Body of pancreas (tissue), 4 donors: ENCODE results near the gene DR1. TPM values are rescaled to one million over a fixed set of nuclear protein-coding genes. Genes with fewer than 3 reads are reported as not detected.

Experiments used
- ATAC-seq: fragments of 150-250 bp; one replicate; pipeline ENCODE4 v1.9.1; 2016
- DNase-seq, 4 donors: peaks; one replicate each; pipeline ENCODE4 v3.0.0-alpha.2; 2019
- H3K27ac ChIP-seq, 4 donors: fragments of 200-600 bp; sonication (generic); 1 replicate in 3 of 4; 2 replicates in 1 of 4; pipeline versions ENCODE4 v1.5.1 to v1.6.1; 2016 to 2019; ENCODE audit warnings: mild to moderate bottlenecking in 1 of 4, mixed read lengths in 1 of 4, moderate library complexity in 1 of 4
- H3K27me3 ChIP-seq, 2 donors: fragments of 200-600 bp; sonication (generic); one replicate each; pipeline ENCODE4 v1.6.0; 2016; ENCODE audit warnings: mild to moderate bottlenecking in 1 of 2
- H3K36me3 ChIP-seq, 2 donors: fragments of 200-600 bp; sonication (generic); replicated peaks in 1 of 2; 2 replicates each; pipeline ENCODE4 v1.5.1; 2016; ENCODE audit warnings: low read depth in 2 of 2; ENCODE audit not compliant: insufficient read depth in 1 of 2
- H3K4me1 ChIP-seq: fragments of 200-600 bp; sonication (generic); one replicate; pipeline ENCODE4 v1.6.0; 2016
- H3K4me3 ChIP-seq, 2 donors: fragments of 200-600 bp; sonication (generic); 1 replicate in 1 of 2; 2 replicates in 1 of 2; pipeline ENCODE4 v1.5.1; 2016 to 2019
- H3K9me3 ChIP-seq, 3 donors: fragments of 200-600 bp; sonication (generic); 1 replicate in 2 of 3; 2 replicates in 1 of 3; pipeline ENCODE4 v1.5.1; 2016
- POLR2A ChIP-seq, 3 donors: fragments of 450-650 bp; IDR thresholded peaks; one replicate each; pipeline ENCODE4 v1.6.1; 2016; ENCODE audit warnings: antibody characterized with exemption in 3 of 3, mild to moderate bottlenecking in 2 of 3
- WGBS, 2 donors: methylation state at CpG; one replicate each; pipeline ENCODE4 v1.1.5; 2017; 5-methylcytosine and 5-hydroxymethylcytosine counted together
- intact Hi-C: fragments of 100-400 bp; cut with DNase I; formaldehyde crosslinking; loops from one replicate; pipeline ENCODE4 v1.15.1; 2023
- total RNA-seq, 2 donors: library from RNA; depleted of rRNA; stranded (reverse); fragments of >200 nt; gene quantifications; one replicate each; pipeline ENCODE4 v1.1.0, GENCODE V29; 2016
- TF ChIP-seq, protein P1 (sequence below), 7 experiments: fragments of 450-650 bp in 4 of 7; fragments of 200-600 bp in 3 of 7; sonication (generic) in 3 of 7; IDR thresholded peaks; one replicate each; pipeline ENCODE4 v1.5.1; 2016 to 2019; ENCODE audit warnings: antibody characterized with exemption in 7 of 7

DR1 gene
- total RNA-seq, 2 donors from 2014 or later, result 9.9 to 23.3 TPM

DNA sequence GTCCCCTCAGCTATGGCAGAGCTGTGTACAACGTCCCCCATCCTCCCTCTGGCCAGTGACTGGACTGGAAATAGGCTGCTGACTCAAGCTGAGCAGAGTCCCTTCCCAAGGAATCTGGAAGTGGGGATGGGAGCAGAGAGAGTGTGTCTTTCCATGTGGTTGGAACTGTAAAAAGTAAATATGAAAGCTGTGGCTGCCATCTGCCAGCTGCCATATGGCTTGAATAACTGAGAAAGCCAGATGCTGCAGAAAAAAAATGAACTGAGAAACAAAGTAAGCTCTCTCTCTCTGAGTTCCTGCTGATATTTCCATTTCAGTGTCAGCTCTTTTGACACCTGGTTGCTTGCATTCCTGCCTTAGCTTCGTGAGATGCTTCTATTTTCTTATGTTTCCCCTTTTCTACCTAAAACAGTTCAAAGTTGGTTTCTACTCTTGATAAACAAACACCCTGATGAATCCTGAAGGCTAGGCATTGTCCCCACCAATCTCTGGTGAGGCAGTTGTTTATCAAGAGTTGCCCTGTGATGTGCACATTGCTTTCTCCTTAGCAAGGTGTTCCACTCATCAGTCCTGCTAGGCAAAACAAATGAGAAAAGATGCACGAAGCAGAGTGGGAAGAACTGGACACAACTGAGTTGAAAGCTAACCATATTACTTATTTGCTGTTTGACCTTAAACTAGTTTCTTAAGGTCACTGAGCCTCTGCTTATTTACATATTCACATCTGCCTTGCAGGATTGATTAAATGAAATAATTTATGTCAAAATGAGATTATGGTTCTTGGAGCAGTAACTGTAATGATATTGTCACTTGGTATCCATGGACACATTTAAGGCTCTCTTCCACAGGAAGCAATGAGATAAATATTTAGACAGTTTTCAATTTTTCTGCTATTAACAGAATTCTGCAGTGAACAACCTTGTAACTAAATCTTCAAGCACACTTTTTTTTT lies 16.6 kb upstream of the DR1 start:
- 65 to 67% methylated on average over 3 of the region's 3 CpGs for whole genome bisulfite sequencing, 2 donors
- intact Hi-C loops, result no loop called here
- H3K27ac ChIP-seq, result no peak overlapping the region

DNA sequence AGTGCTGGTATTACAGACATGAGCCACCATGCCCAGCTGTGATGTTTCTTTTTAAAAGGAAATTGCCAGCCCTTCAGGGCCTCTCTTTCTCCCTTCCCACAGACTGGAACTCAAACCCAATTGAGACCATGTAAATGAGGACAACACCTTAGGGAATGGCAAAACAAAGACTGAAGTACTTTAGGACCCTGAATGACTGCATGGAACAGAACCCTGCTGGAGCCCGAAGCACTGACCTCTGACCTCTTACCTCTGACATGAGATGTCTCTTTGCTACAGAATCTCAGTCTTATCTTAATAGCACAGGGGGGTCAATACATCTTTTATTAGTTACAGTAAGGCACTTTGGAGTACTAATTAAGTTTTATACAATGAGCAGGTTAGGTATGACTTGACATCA lies 15.5 kb upstream of the DR1 start:
- DNase-seq (no peak), ATAC-seq (no peak)
- no peak for TF ChIP-seq POLR2A (IDR thresholded peaks at IDR 0.05)
- TF ChIP-seq, protein P1, sequence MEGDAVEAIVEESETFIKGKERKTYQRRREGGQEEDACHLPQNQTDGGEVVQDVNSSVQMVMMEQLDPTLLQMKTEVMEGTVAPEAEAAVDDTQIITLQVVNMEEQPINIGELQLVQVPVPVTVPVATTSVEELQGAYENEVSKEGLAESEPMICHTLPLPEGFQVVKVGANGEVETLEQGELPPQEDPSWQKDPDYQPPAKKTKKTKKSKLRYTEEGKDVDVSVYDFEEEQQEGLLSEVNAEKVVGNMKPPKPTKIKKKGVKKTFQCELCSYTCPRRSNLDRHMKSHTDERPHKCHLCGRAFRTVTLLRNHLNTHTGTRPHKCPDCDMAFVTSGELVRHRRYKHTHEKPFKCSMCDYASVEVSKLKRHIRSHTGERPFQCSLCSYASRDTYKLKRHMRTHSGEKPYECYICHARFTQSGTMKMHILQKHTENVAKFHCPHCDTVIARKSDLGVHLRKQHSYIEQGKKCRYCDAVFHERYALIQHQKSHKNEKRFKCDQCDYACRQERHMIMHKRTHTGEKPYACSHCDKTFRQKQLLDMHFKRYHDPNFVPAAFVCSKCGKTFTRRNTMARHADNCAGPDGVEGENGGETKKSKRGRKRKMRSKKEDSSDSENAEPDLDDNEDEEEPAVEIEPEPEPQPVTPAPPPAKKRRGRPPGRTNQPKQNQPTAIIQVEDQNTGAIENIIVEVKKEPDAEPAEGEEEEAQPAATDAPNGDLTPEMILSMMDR (IDR thresholded peaks at IDR 0.05), result no peak
- Histone ChIP-seq H3K36me3 (no peaks in the 10 kb centered on the region), H3K4me3 (no peak overlapping the region), H3K9me3 (no peaks in the 10 kb centered on the region), H3K27me3 (no peaks in the 10 kb centered on the region), H3K4me1 (no peaks in the 10 kb centered on the region), H3K27ac (no peak overlapping the region)
- WGBS, 2 donors, result 56 to 62% methylated on average over 1 of the region's 1 CpG
- intact Hi-C loops, result no loop called here

More for the DNA sequence above, 16.6 kb upstream of the DR1 start:
- Histone ChIP-seq H3K9me3 (no peaks in the 10 kb centered on the region), H3K4me3 (no peak overlapping the region), H3K27me3 (no peaks in the 10 kb centered on the region), H3K36me3 (no peaks in the 10 kb centered on the region), H3K4me1 (no peaks in the 10 kb centered on the region)
- TF ChIP-seq POLR2A (IDR thresholded peaks at IDR 0.05), result no peak
- TF ChIP-seq, protein P1 (IDR thresholded peaks at IDR 0.05), result no peak
- ATAC-seq (no peak), DNase-seq (peak in 1 of 4 donors; percentile 6)

DNA sequence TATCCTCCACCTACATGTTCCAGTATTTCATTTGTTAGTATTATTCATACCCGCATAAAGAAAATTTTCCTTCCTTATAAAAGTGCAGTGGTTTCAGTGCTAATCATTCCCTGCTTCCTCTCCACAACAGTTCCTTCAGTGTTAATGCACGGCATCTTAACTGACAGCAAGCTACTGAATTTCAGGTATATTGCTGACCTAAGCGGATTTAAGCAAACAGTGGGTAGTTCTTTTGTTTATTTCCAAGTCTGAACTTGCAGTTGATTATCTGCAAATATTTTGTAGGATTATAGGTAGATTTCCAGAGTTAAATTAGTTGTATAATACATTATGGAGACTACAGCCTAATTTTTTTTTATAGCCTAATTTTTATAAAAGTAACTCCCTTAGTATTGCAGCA lies 15.1 kb upstream of the DR1 start:
- DNase-seq (no peak), ATAC-seq (no peak)
- intact Hi-C loops, result no loop called here
- TF ChIP-seq, protein P1 (IDR thresholded peaks at IDR 0.05), result no peak
- TF ChIP-seq POLR2A (IDR thresholded peaks at IDR 0.05), result no peak
- H3K9me3 ChIP-seq, result no peaks in the 10 kb centered on the region
- no peaks in the 10 kb centered on the region for H3K4me1 ChIP-seq
- H3K4me3 ChIP-seq, result no peak overlapping the region
- WGBS, 2 donors, result 67 to 85% methylated on average over 3 of the region's 3 CpGs
- no peaks in the 10 kb centered on the region for H3K36me3 ChIP-seq
- no peaks in the 10 kb centered on the region for H3K27me3 ChIP-seq
- no peak overlapping the region for H3K27ac ChIP-seq

DNA sequence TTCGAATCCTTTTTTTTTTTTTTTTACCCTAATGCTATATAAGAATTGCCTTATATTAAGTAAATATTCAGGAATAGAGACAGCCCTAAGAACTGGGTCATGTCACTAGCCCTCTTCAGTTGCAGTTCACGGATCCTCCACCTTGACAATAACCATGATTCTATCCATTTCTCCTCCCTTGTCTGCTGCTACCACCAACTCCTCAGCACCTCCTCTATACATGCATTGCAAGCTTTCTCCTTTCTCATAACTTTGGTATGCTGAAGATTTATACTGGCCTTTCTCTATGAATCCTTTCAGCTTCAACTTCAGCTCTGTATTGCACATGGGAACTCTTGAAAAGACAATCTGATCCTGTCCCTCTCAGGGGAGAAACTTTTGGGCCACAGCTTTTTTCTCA lies 14.3 kb upstream of the DR1 start:
- no peaks in the 10 kb centered on the region for H3K27me3 ChIP-seq
- no peak overlapping the region for H3K27ac ChIP-seq
- TF ChIP-seq, protein P1 (IDR thresholded peaks at IDR 0.05), result no peak
- no peak for TF ChIP-seq POLR2A (IDR thresholded peaks at IDR 0.05)
- intact Hi-C loops, result no loop called here
- H3K9me3 ChIP-seq, result no peaks in the 10 kb centered on the region
- 83 to 88% methylated on average over 2 of the region's 2 CpGs for WGBS, 2 donors
- ATAC-seq (no peak), DNase-seq (no peak)
- no peaks in the 10 kb centered on the region for H3K36me3 ChIP-seq
- no peaks in the 10 kb centered on the region for H3K4me1 ChIP-seq
- H3K4me3 ChIP-seq, result no peak overlapping the region
